Stomach (tissue), 4 donors: Measurements from ENCODE around the gene STAT4.

Experiments
- EP300 ChIP-seq: sonication (generic); formaldehyde crosslinking; IDR thresholded peaks from one replicate; pipeline ENCODE4 v1.6.1; 2017; ENCODE audit warnings: antibody characterized with exemption
- POLR2A ChIP-seq, 4 donors: fragments of 450-650 bp; IDR thresholded peaks; one replicate each; pipeline ENCODE4 v1.6.1; 2016; ENCODE audit warnings: antibody characterized with exemption in 4 of 4, control low read depth in 2 of 4, mild to moderate bottlenecking in 1 of 4, moderate library complexity in 1 of 4
- TF ChIP-seq, protein P1 (sequence below), 7 experiments: fragments of 450-650 bp in 4 of 7; fragments of 200-600 bp in 3 of 7; sonication (generic) in 3 of 7; IDR thresholded peaks; one replicate each; pipeline ENCODE4 v1.5.1; 2016 to 2019; ENCODE audit warnings: antibody characterized with exemption in 7 of 7, control low read depth in 2 of 7, mild to moderate bottlenecking in 1 of 7

DNA sequence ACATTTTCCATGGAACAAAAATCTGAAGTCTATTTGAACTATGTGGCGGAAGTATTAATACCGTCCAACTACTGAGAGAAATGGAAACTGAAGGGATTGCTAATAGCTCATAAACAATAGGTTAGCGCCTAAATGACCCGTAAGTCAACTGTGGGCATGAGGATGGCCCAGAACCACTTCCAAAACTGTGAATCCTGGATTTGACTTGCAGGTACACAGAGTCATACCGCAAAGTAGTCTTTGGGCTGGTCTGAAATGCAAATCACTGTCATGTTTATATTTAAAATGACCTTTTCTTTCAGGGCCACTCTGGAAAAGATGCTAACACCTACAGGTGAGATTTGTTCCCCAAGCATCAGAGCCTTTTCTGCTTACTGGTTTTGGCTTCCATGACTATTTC lies 50.6 kb downstream of the STAT4 start:
- TF ChIP-seq, protein P1, sequence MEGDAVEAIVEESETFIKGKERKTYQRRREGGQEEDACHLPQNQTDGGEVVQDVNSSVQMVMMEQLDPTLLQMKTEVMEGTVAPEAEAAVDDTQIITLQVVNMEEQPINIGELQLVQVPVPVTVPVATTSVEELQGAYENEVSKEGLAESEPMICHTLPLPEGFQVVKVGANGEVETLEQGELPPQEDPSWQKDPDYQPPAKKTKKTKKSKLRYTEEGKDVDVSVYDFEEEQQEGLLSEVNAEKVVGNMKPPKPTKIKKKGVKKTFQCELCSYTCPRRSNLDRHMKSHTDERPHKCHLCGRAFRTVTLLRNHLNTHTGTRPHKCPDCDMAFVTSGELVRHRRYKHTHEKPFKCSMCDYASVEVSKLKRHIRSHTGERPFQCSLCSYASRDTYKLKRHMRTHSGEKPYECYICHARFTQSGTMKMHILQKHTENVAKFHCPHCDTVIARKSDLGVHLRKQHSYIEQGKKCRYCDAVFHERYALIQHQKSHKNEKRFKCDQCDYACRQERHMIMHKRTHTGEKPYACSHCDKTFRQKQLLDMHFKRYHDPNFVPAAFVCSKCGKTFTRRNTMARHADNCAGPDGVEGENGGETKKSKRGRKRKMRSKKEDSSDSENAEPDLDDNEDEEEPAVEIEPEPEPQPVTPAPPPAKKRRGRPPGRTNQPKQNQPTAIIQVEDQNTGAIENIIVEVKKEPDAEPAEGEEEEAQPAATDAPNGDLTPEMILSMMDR (IDR thresholded peaks at IDR 0.05) = no peak
- TF ChIP-seq POLR2A (IDR thresholded peaks at IDR 0.05) = no peak
- TF ChIP-seq EP300 = no peak
